Measurements from ENCODE around the gene NAGK.
"Not testable (repeated sequence)": the region's sequence is repeated elsewhere in the genome, so short reads cannot be mapped to it uniquely, and the experiment has no call there.

The NAGK gene

GRCh38 chr2:71070294-71071093 lies 2.0 kb downstream of the NAGK start:
- no peak for DNase-seq

GRCh38 chr2:71071681-71072398 lies 3.4 kb downstream of the NAGK start:
- DNase-seq = no peak

DNA sequence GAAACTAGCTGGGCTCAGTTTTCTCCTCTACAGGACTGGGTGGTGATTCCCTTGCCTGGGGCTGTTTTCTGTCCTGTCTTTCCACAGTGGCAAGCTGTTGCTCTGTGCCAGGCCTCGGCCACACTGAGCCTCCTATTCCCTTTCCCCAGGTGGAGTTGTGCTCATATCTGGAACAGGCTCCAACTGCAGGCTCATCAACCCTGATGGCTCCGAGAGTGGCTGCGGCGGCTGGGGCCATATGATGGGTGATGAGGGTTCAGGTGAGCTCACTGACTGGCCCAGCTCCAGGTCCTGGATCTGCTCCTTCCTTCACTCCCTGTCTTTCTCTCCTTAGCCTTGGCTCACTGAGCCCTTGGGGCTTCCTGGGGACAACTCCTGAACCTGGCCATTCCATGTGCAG lies 4.0 kb downstream of the NAGK start:
- no peak for DNase-seq

DNA sequence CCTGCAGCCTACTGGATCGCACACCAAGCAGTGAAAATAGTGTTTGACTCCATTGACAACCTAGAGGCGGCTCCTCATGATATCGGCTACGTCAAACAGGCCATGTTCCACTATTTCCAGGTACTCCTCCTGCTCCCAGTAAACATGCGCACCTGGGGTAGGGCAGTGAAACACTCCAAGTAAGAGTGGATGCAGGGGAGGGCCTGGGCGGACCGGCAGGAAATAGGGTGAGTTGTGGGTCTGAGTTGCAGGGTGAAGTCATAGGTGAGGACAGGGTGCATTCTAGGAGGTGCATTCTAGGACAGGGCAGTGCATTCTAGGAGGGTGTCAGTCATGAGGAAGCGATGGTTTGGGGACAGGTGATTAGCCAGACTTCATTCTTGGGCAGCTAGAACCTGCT lies 5.0 kb downstream of the NAGK start:
- DNase-seq = no peak

DNA sequence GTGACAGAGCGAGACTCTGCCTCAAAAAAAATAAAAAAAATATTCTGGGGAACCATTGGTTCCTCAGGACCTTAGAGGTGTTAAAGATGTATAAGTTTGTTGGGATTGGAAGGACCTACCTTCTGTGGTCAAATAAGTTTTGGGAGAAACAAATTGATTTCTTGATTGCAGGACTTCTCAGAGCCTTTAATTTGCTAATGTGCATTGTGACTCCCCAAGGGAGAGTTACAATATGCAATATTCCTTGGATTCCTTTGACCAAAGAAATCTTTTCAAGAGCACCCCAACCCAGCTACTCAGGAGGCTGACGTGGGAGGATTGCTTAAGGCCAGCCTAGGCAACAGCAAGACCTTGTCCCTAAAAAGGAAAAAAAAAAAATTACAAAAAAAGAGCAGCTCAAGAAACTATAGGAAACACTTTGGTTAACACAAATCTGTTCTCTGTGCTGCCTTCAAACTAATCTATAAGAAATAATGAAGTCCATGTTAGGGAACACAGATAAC lies 6.5 kb downstream of the NAGK start:
- DNase-seq = no peak

DNA sequence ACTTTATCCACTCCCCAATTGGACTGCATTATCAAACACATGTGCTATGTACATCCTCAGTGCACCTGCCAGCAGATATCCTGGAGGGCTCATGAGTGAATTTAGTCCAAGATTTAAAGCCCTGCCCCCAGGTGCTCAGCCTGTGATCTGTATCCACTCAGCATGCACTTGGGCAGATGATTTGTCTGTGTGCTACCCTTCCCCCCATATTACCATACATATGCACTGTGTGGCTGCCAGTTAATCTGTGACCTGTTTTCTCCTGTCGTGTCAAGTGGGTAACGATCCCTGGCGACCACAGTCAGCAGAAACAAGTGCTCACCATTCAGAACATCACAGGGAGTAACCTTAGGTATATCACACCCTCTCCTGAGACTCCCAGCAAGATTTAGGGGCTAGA lies 10.2 kb downstream of the NAGK start:
- DNase-seq = peak; percentile 53

GRCh38 chr2:71082402-71083252 lies 14.2 kb downstream of the NAGK start:
- no peak for DNase-seq

DNA sequence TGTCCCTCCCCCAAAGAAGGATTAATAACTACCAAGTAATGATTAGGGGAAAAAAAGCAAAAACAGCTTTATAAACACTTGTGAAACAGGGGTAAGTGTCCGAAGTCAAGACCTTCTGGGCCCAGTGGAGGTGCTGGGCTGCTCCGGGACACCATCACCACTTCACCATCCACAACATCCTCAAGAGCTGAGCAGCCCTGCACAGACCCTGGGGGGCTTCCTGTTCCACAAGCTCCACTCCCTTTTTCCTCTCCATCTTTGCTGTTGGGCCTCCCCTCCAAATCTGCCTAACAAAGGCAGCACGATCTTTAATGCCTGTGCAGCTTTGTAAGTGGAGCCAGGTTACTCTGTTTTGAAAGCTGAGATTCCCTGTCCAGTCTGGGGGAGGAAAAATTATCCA lies 14.8 kb downstream of the NAGK start:
- not testable (repeated sequence) for DNase-seq

- not testable (repeated sequence) for DNase-seq
Measured at GRCh38 chr2:71083752-71084312, 15.4 kb downstream of the NAGK start.

- not testable (repeated sequence) for DNase-seq
Measured at GRCh38 chr2:71085325-71086003, 17.0 kb downstream of the NAGK start.

DNA sequence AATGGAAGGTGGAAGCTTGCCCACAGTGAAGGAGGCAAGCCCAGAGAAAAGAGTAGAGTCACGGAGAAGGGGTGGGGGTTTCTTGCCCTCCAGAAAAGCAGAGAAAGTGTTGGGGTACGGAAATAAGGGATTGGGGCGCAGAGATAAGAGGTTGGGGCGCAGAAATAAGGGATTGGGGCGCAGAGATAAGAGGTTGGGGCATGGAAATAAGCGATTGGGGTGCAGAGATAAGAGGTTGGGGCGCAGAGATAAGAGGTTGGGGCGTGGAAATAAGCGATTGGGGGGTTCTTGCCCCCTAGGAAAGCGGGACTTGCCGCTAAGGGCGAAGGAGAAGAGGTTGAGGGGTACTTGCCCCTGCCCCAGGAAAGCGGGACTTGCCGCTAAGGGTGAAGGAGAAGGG lies 21.0 kb downstream of the NAGK start:
- DNase-seq = not testable (repeated sequence)

DNA sequence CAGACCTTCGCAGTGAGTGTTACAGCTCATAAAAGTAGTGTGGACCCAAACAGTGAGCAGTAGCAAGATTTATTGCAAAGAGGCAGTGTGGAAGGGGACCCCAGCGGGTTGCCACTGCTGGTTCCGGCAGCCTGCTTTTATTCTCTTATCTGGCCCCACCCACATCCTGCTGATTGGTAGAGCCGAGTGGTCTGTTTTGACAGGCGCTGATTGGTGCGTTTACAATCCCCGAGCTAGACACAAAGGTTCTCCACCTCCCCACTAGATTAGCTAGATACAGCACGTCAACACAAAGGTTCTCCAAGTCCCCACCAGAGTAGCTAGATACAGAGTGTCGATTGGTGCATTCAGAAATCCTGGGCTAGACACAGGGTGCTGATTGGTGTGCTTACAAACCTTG lies 23.4 kb downstream of the NAGK start:
- not testable (repeated sequence) for DNase-seq

GRCh38 chr2:71092491-71093260 lies 24.2 kb downstream of the NAGK start:
- DNase-seq = not testable (repeated sequence)

DNA sequence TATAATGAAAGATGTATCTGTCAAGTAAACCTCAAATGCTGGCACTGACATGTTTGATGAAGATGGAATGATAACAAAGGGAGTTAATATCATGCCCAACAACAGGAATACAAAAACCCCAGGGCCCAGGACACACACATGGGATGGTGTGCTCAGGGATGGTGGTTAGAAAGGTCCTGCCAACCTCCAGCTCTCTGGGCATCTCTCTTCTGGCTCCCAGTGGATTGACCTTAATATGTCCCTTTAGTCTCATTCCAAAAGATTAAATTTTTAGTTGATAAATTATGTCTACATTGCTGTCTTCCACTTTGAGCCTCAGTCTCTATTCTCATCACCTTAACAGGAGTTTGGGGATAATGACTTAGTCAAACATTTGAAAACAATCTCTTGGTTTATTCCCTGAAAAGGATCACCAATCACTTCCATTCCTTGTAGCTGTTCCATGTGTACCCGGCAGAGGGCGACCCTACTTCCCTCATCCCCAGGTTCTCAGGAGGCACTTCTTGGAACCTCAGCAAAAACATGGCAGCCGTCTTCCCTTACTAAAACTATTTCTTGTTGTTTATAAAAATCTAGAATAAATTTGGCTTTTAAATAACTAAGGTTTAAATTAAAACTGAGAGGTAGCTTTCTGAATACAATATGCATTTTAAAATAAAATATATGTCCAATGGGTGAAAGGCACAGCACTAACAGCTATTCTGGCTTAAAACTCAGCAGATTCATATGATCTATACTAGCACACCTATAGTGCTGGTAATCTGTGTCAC lies 31.9 kb downstream of the NAGK start:
- DNase-seq = peak; percentile 35

- no peak for DNase-seq
Measured at GRCh38 chr2:71101656-71102055, 33.2 kb downstream of the NAGK start.

GRCh38 chr2:71102981-71103681 lies 34.7 kb downstream of the NAGK start:
- DNase-seq = no peak

DNA sequence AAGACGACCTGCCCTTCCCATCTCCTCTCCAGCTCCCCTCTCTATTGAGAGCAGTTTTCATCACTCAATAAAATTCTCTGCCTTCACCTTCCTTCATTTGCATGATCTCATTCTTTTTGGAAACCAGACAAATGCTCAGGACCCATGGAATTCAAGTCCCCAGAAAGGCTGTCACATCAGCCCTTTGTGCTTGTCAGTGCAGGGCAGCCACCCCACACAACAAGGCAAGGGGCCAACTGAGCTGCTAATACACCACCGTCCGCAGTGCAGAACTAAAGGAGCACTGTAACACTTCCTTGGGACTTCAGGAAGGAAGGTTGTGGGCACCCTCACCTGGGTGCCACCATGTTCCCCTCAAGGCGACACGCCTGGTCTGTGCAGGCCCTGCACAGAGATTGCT lies 35.4 kb downstream of the NAGK start:
- DNase-seq = no peak

DNA sequence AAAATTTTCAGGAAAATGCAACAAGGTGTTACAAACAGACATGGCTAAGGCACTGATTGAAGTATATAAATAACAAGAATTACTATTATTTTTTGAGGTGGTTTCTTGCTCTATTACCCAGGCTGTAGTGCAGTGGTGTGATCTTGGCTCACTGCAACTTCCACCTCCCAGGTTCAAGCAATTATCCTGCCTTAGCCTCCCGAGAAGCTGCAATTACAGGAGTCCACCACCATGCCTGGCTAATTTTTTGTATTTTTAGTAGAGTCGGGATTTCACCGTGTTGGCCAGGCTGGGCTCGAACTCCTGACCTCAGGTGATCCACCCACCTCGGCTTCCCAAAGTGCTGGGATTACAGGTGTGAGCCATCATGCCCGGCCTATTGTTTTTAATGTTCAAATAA lies 38.0 kb downstream of the NAGK start:
- DNase-seq = not testable (repeated sequence)

- DNase-seq = no peak
Measured at GRCh38 chr2:71108091-71108490, 39.6 kb downstream of the NAGK start.

GRCh38 chr2:71113843-71114242 lies 45.4 kb downstream of the NAGK start:
- DNase-seq = no peak

All from NCI-H2029 treated with DMSO at 0.1 percent for 48 hours (cell line).